ENCODE results near the gene SCGB1A1.

The SCGB1A1 gene

DNA sequence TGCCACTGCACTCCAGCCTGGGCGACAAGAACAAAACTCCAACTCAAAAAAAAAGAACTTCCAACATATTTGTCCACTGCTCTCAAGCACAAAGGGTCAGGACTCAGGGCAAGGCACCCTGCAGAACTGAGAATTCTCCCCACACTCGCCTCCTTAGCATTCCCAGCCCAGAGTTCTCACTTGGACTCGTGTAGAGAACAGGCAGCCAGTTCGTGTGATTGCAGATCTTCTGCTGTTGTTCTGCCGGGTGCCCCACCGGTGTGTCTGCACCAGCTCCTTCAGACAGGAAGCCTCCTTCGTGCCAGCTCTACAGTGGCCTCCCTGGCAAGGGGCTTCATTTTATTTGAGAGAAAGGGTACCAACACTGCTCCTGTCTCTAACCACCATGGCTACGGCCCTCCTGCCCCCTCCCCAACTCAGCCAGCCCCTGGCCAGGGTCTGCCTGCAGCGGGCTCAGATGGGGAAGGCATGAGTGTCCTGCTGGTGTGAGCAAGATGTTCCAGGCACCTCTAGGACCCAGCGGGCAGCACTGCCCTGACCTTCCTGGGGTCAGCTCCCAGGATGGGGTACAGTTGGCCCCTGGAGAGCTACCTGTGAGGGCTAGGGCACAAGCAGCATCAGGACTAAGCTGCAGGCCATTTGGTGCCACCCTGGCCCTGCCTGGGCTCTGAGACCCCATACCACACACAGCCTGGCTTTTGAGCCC, 19.5 kb upstream of the SCGB1A1 start:
- DNase-seq (ENCODE audit: low read depth in 1 of 2, low spot score in 1 of 2), result no peak
- TF ChIP-seq GABPA (IDR thresholded peaks at IDR 0.05; ENCODE audit: low read depth), result no peak
- TF ChIP-seq, protein P1, sequence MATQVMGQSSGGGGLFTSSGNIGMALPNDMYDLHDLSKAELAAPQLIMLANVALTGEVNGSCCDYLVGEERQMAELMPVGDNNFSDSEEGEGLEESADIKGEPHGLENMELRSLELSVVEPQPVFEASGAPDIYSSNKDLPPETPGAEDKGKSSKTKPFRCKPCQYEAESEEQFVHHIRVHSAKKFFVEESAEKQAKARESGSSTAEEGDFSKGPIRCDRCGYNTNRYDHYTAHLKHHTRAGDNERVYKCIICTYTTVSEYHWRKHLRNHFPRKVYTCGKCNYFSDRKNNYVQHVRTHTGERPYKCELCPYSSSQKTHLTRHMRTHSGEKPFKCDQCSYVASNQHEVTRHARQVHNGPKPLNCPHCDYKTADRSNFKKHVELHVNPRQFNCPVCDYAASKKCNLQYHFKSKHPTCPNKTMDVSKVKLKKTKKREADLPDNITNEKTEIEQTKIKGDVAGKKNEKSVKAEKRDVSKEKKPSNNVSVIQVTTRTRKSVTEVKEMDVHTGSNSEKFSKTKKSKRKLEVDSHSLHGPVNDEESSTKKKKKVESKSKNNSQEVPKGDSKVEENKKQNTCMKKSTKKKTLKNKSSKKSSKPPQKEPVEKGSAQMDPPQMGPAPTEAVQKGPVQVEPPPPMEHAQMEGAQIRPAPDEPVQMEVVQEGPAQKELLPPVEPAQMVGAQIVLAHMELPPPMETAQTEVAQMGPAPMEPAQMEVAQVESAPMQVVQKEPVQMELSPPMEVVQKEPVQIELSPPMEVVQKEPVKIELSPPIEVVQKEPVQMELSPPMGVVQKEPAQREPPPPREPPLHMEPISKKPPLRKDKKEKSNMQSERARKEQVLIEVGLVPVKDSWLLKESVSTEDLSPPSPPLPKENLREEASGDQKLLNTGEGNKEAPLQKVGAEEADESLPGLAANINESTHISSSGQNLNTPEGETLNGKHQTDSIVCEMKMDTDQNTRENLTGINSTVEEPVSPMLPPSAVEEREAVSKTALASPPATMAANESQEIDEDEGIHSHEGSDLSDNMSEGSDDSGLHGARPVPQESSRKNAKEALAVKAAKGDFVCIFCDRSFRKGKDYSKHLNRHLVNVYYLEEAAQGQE (IDR thresholded peaks at IDR 0.05; ENCODE audit: insufficient replicate concordance, low read depth), result no peak
- no peak for TF ChIP-seq SPI1 (IDR thresholded peaks at IDR 0.05; ENCODE audit: borderline replicate concordance, low read depth)
- TF ChIP-seq POLR2AphosphoS5 (IDR thresholded peaks at IDR 0.05; ENCODE audit: low read depth), result no peak
- TF ChIP-seq, protein P2, sequence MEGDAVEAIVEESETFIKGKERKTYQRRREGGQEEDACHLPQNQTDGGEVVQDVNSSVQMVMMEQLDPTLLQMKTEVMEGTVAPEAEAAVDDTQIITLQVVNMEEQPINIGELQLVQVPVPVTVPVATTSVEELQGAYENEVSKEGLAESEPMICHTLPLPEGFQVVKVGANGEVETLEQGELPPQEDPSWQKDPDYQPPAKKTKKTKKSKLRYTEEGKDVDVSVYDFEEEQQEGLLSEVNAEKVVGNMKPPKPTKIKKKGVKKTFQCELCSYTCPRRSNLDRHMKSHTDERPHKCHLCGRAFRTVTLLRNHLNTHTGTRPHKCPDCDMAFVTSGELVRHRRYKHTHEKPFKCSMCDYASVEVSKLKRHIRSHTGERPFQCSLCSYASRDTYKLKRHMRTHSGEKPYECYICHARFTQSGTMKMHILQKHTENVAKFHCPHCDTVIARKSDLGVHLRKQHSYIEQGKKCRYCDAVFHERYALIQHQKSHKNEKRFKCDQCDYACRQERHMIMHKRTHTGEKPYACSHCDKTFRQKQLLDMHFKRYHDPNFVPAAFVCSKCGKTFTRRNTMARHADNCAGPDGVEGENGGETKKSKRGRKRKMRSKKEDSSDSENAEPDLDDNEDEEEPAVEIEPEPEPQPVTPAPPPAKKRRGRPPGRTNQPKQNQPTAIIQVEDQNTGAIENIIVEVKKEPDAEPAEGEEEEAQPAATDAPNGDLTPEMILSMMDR (IDR thresholded peaks at IDR 0.05; ENCODE audit: insufficient read depth, low read length), result no peak
- no peaks in the 10 kb centered on the region for H3K27me3 ChIP-seq (ENCODE audit: insufficient read depth, poor library complexity, severe bottlenecking)
- H3K4me3 ChIP-seq (replicated peaks; ENCODE audit: insufficient read depth, low read length), result no peak overlapping the region
- H3K27ac ChIP-seq (replicated peaks), result peak overlapping the region; percentile 67

DNA sequence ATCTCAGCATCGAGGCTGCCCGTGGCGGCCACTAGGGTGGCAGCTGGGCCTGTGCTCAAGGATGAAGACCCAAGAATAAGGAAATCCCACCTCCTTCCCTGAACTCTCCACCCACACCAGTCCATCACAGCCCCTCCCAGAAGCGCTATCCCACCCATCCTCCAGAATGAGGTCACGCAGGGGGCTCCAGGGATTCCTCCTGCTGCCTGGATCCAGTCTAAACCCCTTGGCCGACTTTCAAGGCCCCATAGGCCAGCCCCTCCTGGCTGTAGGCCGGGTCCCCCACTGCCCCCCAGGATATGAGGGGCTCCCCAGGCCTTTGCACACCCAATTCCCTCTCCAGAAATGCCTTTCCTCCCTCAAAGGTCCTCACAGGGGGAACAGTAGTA, 19.0 kb upstream of the SCGB1A1 start:
- no peak overlapping the region for H3K27ac ChIP-seq (replicated peaks)
- DNase-seq (ENCODE audit: low read depth in 1 of 2, low spot score in 1 of 2), result no peak
- no peak overlapping the region for H3K4me3 ChIP-seq (replicated peaks; ENCODE audit: insufficient read depth, low read length)
- TF ChIP-seq, protein P1 (IDR thresholded peaks at IDR 0.05; ENCODE audit: insufficient replicate concordance, low read depth), result no peak
- TF ChIP-seq, protein P2 (IDR thresholded peaks at IDR 0.05; ENCODE audit: insufficient read depth, low read length), result no peak
- TF ChIP-seq GABPA (IDR thresholded peaks at IDR 0.05; ENCODE audit: low read depth) (no peak), POLR2AphosphoS5 (IDR thresholded peaks at IDR 0.05; ENCODE audit: low read depth) (no peak), SPI1 (IDR thresholded peaks at IDR 0.05; ENCODE audit: borderline replicate concordance, low read depth) (no peak)
- H3K27me3 ChIP-seq (ENCODE audit: insufficient read depth, poor library complexity, severe bottlenecking), result no peaks in the 10 kb centered on the region

DNA sequence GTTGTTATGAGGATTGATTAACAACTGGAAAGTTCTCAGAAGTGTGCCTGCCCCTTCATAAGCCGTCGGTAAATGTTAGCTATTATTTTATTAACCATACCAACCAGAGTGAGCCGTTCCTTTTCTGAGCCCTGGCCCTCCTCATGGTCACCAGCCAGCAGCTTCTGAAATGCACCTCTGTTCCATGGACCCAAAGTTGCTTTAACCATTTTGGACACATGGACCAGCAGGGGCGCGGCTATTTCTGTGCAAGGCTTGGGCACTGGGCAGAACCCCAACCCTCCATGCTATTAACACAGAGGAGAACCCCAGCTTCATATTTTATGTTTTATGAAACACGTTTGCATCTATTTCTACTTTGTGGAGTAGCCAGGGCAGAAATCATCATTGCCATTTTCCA, 18.6 kb upstream of the SCGB1A1 start:
- Histone ChIP-seq H3K27ac (replicated peaks) (no peak overlapping the region), H3K4me3 (replicated peaks; ENCODE audit: insufficient read depth, low read length) (no peak overlapping the region), H3K27me3 (ENCODE audit: insufficient read depth, poor library complexity, severe bottlenecking) (no peaks in the 10 kb centered on the region)
- TF ChIP-seq, protein P2 (IDR thresholded peaks at IDR 0.05; ENCODE audit: insufficient read depth, low read length), result no peak
- TF ChIP-seq SPI1 (IDR thresholded peaks at IDR 0.05; ENCODE audit: borderline replicate concordance, low read depth), result no peak
- TF ChIP-seq POLR2AphosphoS5 (IDR thresholded peaks at IDR 0.05; ENCODE audit: low read depth), result no peak
- TF ChIP-seq, protein P1 (IDR thresholded peaks at IDR 0.05; ENCODE audit: insufficient replicate concordance, low read depth), result no peak
- no peak for TF ChIP-seq GABPA (IDR thresholded peaks at IDR 0.05; ENCODE audit: low read depth)
- no peak for DNase-seq (ENCODE audit: low read depth in 1 of 2, low spot score in 1 of 2)
